NK-92 (cell line): ENCODE data around the gene NIPAL4.
"Not testable (repeated sequence)": the region's sequence is repeated elsewhere in the genome, so short reads cannot be mapped to it uniquely, and the experiment has no call there.

ENCODE experiments used
- DNase-seq: peaks from one replicate; lab custom pipeline; 2025; ENCODE audit not compliant: unreplicated experiment; lab: John Stamatoyannopoulos, UW

Gene NIPAL4

GRCh38 chr5:157463081-157463480 is 3.1 kb downstream of the NIPAL4 start:
- no peak for DNase-seq

GRCh38 chr5:157463621-157464518 is 3.9 kb downstream of the NIPAL4 start:
- no peak for DNase-seq

- DNase-seq, result no peak
Observed at GRCh38 chr5:157464519-157465171, 4.6 kb downstream of the NIPAL4 start.

GRCh38 chr5:157468293-157468965 is 8.4 kb downstream of the NIPAL4 start:
- DNase-seq, result no peak

DNA sequence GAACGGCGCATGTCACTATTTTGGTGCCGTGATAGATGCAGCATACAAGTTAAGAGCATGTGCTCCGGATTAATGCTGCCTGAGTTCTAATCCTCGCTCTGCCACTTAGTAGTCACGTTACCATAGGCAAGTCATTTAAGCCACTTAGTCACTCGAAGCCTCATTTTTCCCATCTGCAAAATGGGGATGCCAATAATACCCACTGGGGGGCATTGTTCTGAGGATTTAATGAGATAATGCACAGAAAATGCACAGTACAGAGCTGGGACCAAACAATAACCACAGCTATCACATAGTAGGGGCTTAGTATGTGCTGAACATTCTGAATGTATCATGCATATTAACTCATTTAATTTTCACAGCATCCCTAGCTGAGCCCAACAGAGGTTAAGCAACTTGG is 9.1 kb downstream of the NIPAL4 start:
- no peak for DNase-seq

GRCh38 chr5:157469687-157470086 is 9.7 kb downstream of the NIPAL4 start:
- DNase-seq, result no peak

DNA sequence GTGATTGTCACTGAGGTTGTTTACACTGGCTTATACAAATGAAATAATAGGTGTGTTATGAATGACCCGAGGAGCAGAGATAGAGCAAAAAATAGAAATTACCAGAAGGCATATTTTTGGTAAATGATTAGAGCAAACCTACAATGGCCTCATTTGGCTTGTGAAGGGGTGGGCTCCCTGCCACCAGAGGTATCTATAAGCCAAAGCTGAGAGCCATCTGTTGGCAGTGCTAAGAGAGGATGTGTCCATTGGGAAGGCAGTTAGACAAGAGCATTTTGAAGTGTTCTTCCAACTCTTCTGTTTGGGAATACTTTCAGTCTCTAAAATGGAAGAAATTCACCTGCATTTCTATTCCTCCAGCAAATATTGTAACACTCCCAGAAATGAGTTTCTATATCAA is 10.6 kb downstream of the NIPAL4 start:
- DNase-seq, result no peak

DNA sequence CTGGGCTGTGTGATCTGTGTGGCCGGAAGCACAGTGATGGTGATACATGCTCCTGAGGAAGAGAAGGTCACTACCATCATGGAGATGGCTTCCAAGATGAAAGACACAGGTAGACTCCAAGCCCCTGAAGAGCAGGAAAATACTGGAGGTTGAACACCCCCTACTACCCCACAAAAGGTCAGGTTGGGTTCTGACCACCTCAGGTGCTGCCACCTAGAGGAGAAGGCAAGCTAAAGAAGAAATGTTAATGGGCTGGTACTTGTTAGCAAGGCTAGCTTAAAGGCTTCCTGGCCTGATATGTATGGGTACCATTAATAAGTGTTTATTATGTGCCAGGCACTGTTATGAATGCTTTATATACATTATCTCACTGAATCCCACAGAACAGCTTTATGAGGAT is 11.7 kb downstream of the NIPAL4 start:
- no peak for DNase-seq

GRCh38 chr5:157473383-157474320 is 13.6 kb downstream of the NIPAL4 start:
- no peak for DNase-seq

GRCh38 chr5:157475432-157475831 is 15.4 kb downstream of the NIPAL4 start:
- DNase-seq, result no peak

DNA sequence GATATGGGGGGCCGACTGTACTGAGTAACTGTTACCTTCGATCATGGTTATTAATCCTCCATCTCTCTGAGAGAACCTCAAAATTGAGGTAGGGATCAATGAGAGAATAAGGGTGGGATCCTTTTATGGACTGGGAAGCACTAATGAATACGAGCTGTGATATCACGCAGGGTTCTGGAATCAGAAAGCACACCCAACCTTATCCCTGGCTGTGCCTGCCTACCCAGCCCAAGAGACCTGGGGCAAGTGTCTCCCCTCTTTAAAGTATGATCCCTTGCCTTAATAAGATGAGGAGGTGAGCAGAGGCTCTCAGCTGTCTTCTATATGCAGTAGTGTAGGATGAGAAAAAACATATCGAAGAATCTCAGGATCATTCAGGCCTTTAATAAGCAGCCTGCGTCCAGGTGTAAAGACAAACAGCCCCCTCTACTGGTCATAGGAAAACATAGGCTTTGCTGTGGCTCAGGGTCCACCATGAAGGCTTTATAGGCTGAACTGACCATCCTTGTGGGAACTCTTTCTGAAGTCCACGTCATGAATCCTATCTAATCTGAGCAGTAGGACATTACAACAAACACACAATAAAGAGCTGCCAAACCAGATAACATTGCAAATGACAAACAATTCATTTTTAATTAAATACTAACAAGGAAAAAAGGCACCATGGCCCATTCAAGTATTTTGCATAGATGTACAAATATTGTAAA is 16.8 kb downstream of the NIPAL4 start:
- DNase-seq, result no peak

GRCh38 chr5:157477814-157478494 is 17.9 kb downstream of the NIPAL4 start:
- no peak for DNase-seq

- DNase-seq, result no peak
Observed at GRCh38 chr5:157478726-157479125, 18.7 kb downstream of the NIPAL4 start.

DNA sequence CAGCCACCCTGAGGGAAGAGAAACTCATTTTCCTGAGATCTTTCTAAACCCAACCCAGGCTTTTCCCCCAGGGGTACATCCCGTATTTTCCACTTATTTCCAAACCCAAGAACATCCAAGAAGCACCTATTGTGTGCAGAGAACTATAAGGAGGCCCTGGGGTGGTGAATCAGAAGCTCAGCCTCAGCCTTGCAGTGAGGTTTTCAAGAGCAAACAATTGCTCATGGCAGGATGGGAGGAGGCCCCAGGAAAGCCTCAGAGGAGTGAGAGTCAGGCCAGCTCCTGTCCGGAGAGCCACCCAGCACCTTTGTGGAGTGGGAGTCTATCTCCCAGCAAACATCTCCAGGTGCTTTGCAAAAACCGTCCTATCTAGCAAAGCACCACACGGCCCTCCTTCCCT is 19.2 kb downstream of the NIPAL4 start:
- no peak for DNase-seq

GRCh38 chr5:157479612-157480510 is 19.8 kb downstream of the NIPAL4 start:
- DNase-seq, result no peak

- DNase-seq, result no peak
Observed at GRCh38 chr5:157481265-157481664, 21.3 kb downstream of the NIPAL4 start.

GRCh38 chr5:157481666-157482065 is 21.7 kb downstream of the NIPAL4 start:
- no peak for DNase-seq

DNA sequence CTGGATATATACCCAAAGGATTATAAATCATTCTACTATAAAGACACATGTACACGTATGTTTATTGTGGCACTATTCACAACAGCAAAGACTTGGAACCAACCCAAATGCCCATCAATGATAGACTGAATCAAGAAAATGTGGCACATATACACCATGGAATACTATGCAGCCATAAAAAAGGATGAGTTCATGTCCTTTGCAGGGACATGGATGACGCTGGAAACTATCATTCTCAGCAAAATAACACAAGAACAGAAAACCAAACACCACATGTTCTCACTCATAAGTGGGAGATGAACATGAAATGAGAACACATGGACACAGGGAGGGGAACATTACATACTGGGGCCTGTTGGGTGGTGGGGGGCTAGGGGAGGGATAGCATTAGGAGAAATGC is 22.7 kb downstream of the NIPAL4 start:
- DNase-seq, result not testable (repeated sequence)

DNA sequence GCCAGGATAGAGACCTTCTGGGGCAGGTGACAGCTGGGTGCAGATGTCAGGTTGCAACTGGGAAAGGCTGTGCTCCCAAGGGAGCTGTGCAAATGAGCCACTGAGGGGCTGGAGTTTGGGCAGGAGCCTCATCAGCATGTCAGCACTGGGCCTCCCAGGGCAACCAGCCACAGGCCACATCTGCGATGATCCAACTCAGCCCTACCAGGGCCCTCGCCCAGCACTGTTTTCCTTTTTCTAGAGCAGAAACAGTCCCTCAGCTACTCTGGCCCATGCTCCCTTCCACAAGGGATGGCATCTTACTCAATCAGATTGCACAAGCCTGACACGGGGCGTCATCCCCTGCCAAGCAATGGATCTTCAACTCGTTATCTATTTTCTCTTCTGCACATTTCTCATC is 24.8 kb downstream of the NIPAL4 start:
- no peak for DNase-seq
